Measurements from ENCODE around the gene RNPEP. TPM values are rescaled to one million over a fixed set of nuclear protein-coding genes. Genes with fewer than 3 reads are reported as not detected.

Gene RNPEP
- polyA plus RNA-seq, 1 experiment, result 89.0 TPM

GRCh38 chr1:201968202-201968925, 14.1 kb upstream of the RNPEP start:
- ChIA-PET CTCF (interaction anchor here (1.0 to 7.0 kb wide), 5 partner anchors 22 to 90 kb away, joined by 3 to 72 read pairs (median 4); partner anchors contain the start of gene LMOD1), POLR2A (interaction anchor here (0.6 to 1.5 kb wide), 2 partner anchors 28 to 72 kb away, joined by 3 to 5 read pairs; no protein-coding TSS in a partner anchor)
- no peaks in the 10 kb centered on the region for H3K27me3 ChIP-seq (ENCODE audit: control insufficient read depth, insufficient read depth, low read length)

GRCh38 chr1:201970334-201971159, 11.9 kb upstream of the RNPEP start:
- TF ChIP-seq CTCF (IDR thresholded peaks at IDR 0.05; ENCODE audit: low read depth, low read length), result no peak
- Histone ChIP-seq H3K9me3 (ENCODE audit: control insufficient read depth, insufficient read depth, low read length) (no peaks in the 10 kb centered on the region), H3K27me3 (ENCODE audit: control insufficient read depth, insufficient read depth, low read length) (no peaks in the 10 kb centered on the region), H3K27ac (ENCODE audit: low read depth, low read length) (no peak overlapping the region), H3K4me3 (ENCODE audit: low read depth, low read length) (no peak overlapping the region)
- POLR2A ChIA-PET, result interaction anchor here (4.0 kb wide), 1 partner anchor 75 kb away, joined by 25 read pairs; no protein-coding TSS in a partner anchor
- no peak for DNase-seq (ENCODE audit: low read depth, low spot score)
- CTCF ChIA-PET, result interaction anchor here (4.6 to 7.0 kb wide), 3 partner anchors 74 to 89 kb away, joined by 61 to 225 read pairs (median 72); no protein-coding TSS in a partner anchor

More at GRCh38 chr1:201968202-201968925, 14.1 kb upstream of the RNPEP start:
- Histone ChIP-seq H3K4me3 (ENCODE audit: low read depth, low read length) (no peak overlapping the region), H3K9me3 (ENCODE audit: control insufficient read depth, insufficient read depth, low read length) (no peaks in the 10 kb centered on the region; the same call in 1 of the 2 replicates), H3K27ac (ENCODE audit: low read depth, low read length) (no peak overlapping the region)
- no peak for TF ChIP-seq CTCF (IDR thresholded peaks at IDR 0.05; ENCODE audit: low read depth, low read length)
- no peak for DNase-seq (ENCODE audit: low read depth, low spot score)

- H3K9me3 ChIP-seq (ENCODE audit: control insufficient read depth, insufficient read depth, low read length), result no peaks in the 10 kb centered on the region
- no peak for DNase-seq (ENCODE audit: low read depth, low spot score)
- POLR2A ChIA-PET, result interaction anchor here (0.6 to 1.1 kb wide), 3 partner anchors 42 to 86 kb away, joined by 3 to 4 read pairs (median 4); no protein-coding TSS in a partner anchor
- H3K4me3 ChIP-seq (ENCODE audit: low read depth, low read length), result peak overlapping the region; percentile 88
- peak overlapping the region; percentile 52 for H3K27ac ChIP-seq (ENCODE audit: low read depth, low read length)
- H3K27me3 ChIP-seq (ENCODE audit: control insufficient read depth, insufficient read depth, low read length), result no peaks in the 10 kb centered on the region
- CTCF ChIA-PET, result interaction anchor here (0.5 to 2.2 kb wide), 8 partner anchors 18 to 405 kb away, joined by 3 to 8 read pairs (median 3); no protein-coding TSS in a partner anchor
- no peak for TF ChIP-seq CTCF (IDR thresholded peaks at IDR 0.05; ENCODE audit: low read depth, low read length)
Observed at GRCh38 chr1:201982082-201982622, 296 bp upstream of the RNPEP start.

GRCh38 chr1:201983380-201983805, 945 bp downstream of the RNPEP start:
- H3K4me3 ChIP-seq (ENCODE audit: low read depth, low read length), result peak overlapping the region; percentile 88
- TF ChIP-seq CTCF (IDR thresholded peaks at IDR 0.05; ENCODE audit: low read depth, low read length), result no peak
- POLR2A ChIA-PET, result interaction anchor here (1.1 kb wide), 1 partner anchor 66 kb away, joined by 3 read pairs; no protein-coding TSS in a partner anchor
- no peaks in the 10 kb centered on the region for H3K9me3 ChIP-seq (ENCODE audit: control insufficient read depth, insufficient read depth, low read length)
- H3K27me3 ChIP-seq (ENCODE audit: control insufficient read depth, insufficient read depth, low read length), result no peaks in the 10 kb centered on the region
- CTCF ChIA-PET, result interaction anchor here (0.8 to 2.2 kb wide), 4 partner anchors 17 to 103 kb away, joined by 3 to 8 read pairs (median 4); no protein-coding TSS in a partner anchor
- peak overlapping the region; percentile 61 for H3K27ac ChIP-seq (ENCODE audit: low read depth, low read length)
- no peak for DNase-seq (ENCODE audit: low read depth, low spot score)

All from AG04450 (cell line).